ENCODE results near the gene SEMA5A. TPM values are rescaled to one million over a fixed set of nuclear protein-coding genes. Genes with fewer than 3 reads are reported as not detected.

SEMA5A gene
- total RNA-seq, 2 donors from 2014 or later = 13.3 to 17.6 TPM

DNA sequence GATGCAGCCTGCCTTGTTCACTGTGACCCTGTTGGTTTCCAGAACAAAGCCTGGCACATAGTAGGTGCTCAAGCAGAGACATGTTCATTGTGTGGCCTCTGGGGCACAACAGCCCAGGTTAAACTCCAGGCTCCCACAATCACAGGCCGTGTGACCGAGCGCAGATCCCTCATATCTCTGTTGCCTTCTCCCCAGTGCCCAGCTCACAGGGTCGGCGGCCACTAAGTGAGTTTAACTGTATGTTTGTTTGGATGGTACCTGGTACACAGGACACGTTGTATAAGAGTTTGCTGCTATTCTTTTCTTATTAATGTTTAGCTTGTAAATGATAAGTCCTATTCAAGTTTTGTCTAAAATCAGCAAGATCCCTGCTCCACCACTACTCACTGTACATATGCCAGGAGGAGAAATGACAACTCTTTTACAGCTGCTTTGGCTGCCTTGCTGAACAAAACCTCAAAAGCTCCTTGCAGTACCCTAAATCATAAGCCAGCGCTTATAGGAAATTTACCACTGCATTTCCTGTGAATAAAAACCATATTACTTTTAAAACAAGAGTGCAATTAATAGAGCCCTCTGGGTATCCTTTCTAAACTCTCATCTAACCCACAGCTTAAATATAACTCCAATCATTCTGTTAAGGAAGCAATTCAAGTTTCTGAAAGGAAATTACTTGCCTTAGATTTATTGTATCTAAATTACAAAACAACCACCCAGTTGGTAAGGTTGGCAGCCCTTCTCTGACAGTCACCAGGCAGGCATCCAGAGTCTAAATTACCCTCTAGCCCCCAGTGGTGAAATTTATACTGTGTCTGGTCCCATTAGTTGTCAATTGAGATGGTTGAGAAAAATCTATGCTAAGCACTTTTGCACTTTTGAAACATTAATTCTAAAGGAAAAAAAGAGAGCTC is 379.4 kb downstream of the SEMA5A start:
- Histone ChIP-seq H3K4me3 (no peak overlapping the region), H3K9me3 (no peaks in the 10 kb centered on the region), H3K4me1 (ENCODE audit: control insufficient read depth in 1 of 2, low read depth in 2 of 2) (no peaks in the 10 kb centered on the region), H3K27me3 (replicated peaks; ENCODE audit: insufficient read depth) (no peaks in the 10 kb centered on the region), H3K27ac (no peak overlapping the region), H3K36me3 (no peaks in the 10 kb centered on the region)
- DNase-seq (ENCODE audit: low spot score) (no peak), ATAC-seq (ENCODE audit: insufficient number of reproducible peaks, low FRiP score, low read depth) (no peak)
- TF ChIP-seq, protein P1, sequence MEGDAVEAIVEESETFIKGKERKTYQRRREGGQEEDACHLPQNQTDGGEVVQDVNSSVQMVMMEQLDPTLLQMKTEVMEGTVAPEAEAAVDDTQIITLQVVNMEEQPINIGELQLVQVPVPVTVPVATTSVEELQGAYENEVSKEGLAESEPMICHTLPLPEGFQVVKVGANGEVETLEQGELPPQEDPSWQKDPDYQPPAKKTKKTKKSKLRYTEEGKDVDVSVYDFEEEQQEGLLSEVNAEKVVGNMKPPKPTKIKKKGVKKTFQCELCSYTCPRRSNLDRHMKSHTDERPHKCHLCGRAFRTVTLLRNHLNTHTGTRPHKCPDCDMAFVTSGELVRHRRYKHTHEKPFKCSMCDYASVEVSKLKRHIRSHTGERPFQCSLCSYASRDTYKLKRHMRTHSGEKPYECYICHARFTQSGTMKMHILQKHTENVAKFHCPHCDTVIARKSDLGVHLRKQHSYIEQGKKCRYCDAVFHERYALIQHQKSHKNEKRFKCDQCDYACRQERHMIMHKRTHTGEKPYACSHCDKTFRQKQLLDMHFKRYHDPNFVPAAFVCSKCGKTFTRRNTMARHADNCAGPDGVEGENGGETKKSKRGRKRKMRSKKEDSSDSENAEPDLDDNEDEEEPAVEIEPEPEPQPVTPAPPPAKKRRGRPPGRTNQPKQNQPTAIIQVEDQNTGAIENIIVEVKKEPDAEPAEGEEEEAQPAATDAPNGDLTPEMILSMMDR (IDR thresholded peaks at IDR 0.05) = no peak

DNA sequence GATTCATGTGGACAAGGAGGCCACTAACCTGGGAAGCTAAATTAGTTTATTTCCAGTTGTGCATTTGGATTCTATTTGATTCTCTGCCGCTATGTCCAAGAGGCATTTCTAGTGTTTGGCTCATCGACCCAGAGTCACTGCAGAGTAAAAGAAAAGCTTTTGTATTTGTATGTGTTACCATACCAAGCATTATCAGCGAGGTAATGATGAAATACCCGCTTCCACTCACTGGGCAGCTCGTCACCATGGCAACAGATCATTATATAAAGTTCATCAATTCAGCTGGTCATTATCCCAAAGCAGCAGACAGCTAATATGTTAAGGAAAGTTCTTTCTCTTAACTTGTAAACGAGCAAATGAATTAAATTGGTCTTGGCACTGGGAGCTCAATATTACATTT is 380.3 kb downstream of the SEMA5A start:
- TF ChIP-seq, protein P1 (IDR thresholded peaks at IDR 0.05) = no peak
- ATAC-seq (ENCODE audit: insufficient number of reproducible peaks, low FRiP score, low read depth) (no peak), DNase-seq (ENCODE audit: low spot score) (no peak)
- no peaks in the 10 kb centered on the region for H3K27me3 ChIP-seq (replicated peaks; ENCODE audit: insufficient read depth)
- H3K36me3 ChIP-seq = no peaks in the 10 kb centered on the region
- H3K4me1 ChIP-seq (ENCODE audit: control insufficient read depth in 1 of 2, low read depth in 2 of 2) = no peaks in the 10 kb centered on the region
- no peak overlapping the region for H3K27ac ChIP-seq
- H3K9me3 ChIP-seq = no peaks in the 10 kb centered on the region
- H3K4me3 ChIP-seq = no peak overlapping the region

DNA sequence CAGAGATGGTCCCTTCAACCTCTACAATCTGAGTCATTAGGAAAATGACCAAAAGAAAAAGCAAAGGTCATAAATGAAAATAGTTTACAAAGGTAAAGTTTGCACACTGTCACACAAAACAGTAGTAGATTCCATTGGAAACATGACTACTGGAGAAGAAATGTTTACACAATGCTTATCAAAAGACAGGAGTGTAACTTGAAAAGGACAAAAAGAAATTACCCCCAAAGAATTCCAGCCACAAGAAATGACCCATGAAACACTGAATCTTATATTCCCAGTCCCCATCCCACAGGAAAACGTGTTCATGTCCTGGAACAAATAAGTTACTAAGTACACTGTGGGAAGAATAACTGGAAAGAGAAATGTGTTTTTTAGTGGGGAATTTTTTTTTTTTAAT is 385.1 kb downstream of the SEMA5A start:
- no peak for DNase-seq (ENCODE audit: low spot score)
- no peak for ATAC-seq (ENCODE audit: insufficient number of reproducible peaks, low FRiP score, low read depth)
- no peaks in the 10 kb centered on the region for H3K9me3 ChIP-seq
- H3K27me3 ChIP-seq (replicated peaks; ENCODE audit: insufficient read depth) = no peaks in the 10 kb centered on the region
- TF ChIP-seq, protein P1 (IDR thresholded peaks at IDR 0.05) = no peak
- no peak overlapping the region for H3K27ac ChIP-seq
- H3K36me3 ChIP-seq = no peaks in the 10 kb centered on the region
- H3K4me3 ChIP-seq = no peak overlapping the region
- no peaks in the 10 kb centered on the region for H3K4me1 ChIP-seq (ENCODE audit: control insufficient read depth in 1 of 2, low read depth in 2 of 2)

DNA sequence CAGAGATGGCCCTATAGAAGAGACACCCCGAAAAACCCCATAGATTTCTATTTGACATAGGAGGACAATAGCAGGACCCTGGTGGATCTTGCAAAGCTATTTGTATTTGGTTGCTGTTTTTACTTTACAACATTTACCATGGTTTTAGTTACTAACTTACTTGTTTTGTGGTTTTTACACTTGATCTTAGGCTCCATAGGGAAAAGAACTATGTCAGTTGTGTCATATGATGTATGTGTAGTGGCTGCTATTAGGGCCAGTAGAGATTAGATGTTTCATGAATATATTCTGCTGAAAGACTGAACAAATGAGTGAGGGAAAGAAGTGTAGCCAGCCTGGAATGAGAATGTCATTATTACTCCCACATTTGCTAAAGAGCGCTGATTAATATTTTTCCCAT is 388.1 kb downstream of the SEMA5A start:
- TF ChIP-seq, protein P1 (IDR thresholded peaks at IDR 0.05) = no peak
- no peaks in the 10 kb centered on the region for H3K36me3 ChIP-seq
- H3K27ac ChIP-seq = no peak overlapping the region
- no peak for DNase-seq (ENCODE audit: low spot score)
- no peaks in the 10 kb centered on the region for H3K9me3 ChIP-seq
- no peak for ATAC-seq (ENCODE audit: insufficient number of reproducible peaks, low FRiP score, low read depth)
- no peak overlapping the region for H3K4me3 ChIP-seq
- H3K27me3 ChIP-seq (replicated peaks; ENCODE audit: insufficient read depth) = no peaks in the 10 kb centered on the region
- no peaks in the 10 kb centered on the region for H3K4me1 ChIP-seq (ENCODE audit: control insufficient read depth in 1 of 2, low read depth in 2 of 2)

DNA sequence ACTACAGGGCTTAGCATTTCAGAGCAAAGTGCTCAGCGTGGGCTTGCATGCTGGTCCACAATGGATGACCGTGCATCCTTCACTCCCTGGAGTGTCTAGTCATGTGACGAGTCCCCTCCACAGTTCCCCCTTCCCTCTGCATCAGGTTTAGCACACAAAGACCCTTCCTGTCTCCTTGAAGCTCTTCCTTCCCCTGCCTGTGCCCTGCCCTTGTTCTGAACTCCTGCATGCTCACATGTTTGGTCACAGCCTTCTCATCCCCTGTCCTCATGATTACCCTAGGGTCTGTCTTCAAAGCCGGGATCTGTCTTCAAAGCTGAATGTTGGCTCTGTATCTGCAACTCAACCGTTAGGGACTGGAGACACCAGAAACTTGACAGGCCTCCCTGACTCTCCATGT is 388.9 kb downstream of the SEMA5A start:
- DNase-seq (ENCODE audit: low spot score) = no peak
- Histone ChIP-seq H3K4me1 (ENCODE audit: control insufficient read depth in 1 of 2, low read depth in 2 of 2) (no peaks in the 10 kb centered on the region), H3K4me3 (no peak overlapping the region), H3K36me3 (no peaks in the 10 kb centered on the region), H3K27me3 (replicated peaks; ENCODE audit: insufficient read depth) (no peaks in the 10 kb centered on the region), H3K27ac (no peak overlapping the region), H3K9me3 (no peaks in the 10 kb centered on the region)
- TF ChIP-seq, protein P1 (IDR thresholded peaks at IDR 0.05) = no peak
- no peak for ATAC-seq (ENCODE audit: insufficient number of reproducible peaks, low FRiP score, low read depth)
